GM18517 (cell line): ENCODE results near the gene PRKAG1.
A peak's percentile ranks its signal among the peaks of the same experiment; 100 is the strongest.

ENCODE experiments used
- ATAC-seq: cut with Tn5 transposase; IDR thresholded peaks from one replicate; pipeline ENCODE4 v1.9.1; 2021; ENCODE audit warnings: mild to moderate bottlenecking, moderate library complexity; ENCODE audit not compliant: unreplicated experiment

Gene PRKAG1

DNA sequence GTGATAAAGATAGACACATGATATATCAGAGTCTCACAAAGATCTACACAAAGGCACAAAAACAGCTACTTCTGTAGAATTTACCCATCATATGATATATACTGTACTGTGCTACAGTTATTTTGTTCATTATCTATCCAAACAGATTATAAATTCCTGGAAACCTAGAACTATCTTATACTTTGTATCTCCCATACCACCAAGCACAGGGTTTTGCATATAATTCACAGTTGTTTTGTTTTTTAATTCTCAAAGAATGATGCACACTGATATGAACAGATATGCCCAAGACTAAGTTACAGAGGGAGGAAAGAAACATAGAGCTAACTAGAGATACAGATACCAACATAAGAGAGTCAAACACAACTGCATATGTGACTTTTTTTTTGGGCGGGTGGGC, 3.4 kb downstream of the PRKAG1 start:
- ATAC-seq: no peak

- no peak for ATAC-seq
Measured at GRCh38 chr12:49014547-49014946, 4.0 kb downstream of the PRKAG1 start.

GRCh38 chr12:49013428-49013827, 5.1 kb downstream of the PRKAG1 start:
- ATAC-seq: no peak

- ATAC-seq: no peak
Measured at GRCh38 chr12:49012739-49013138, 5.8 kb downstream of the PRKAG1 start.

DNA sequence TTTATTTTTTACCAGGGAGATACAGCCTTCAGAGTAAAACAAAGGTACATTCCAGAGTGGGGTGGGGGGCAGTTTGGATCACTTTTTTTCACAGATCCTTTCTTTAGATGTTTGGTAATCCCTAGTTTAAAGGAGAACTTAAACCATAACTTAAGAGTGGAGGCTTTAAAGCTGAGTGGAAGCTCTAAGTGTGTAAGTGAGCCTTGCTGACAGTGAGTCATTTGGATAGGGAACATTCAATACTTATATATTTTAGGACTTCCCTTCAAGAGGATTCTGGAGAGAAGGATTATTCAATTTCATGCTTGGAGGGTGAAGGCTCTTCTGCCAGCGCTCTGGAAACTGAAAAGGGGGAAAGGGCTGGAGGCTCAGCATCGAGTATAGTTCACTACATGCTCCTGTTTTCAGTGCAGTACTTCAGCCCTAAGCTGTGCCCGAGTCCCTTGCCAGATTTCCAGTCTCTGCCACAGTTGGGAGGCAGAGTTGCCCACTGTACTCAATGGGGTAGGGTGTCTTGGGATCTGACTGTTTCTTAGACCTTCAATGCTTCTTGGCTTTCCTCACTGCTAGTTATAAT, 8.4 kb downstream of the PRKAG1 start:
- no peak for ATAC-seq

- ATAC-seq: no peak
Measured at GRCh38 chr12:49008943-49009342, 9.6 kb downstream of the PRKAG1 start.

GRCh38 chr12:49000346-49000745, 18.2 kb downstream of the PRKAG1 start:
- ATAC-seq: no peak

DNA sequence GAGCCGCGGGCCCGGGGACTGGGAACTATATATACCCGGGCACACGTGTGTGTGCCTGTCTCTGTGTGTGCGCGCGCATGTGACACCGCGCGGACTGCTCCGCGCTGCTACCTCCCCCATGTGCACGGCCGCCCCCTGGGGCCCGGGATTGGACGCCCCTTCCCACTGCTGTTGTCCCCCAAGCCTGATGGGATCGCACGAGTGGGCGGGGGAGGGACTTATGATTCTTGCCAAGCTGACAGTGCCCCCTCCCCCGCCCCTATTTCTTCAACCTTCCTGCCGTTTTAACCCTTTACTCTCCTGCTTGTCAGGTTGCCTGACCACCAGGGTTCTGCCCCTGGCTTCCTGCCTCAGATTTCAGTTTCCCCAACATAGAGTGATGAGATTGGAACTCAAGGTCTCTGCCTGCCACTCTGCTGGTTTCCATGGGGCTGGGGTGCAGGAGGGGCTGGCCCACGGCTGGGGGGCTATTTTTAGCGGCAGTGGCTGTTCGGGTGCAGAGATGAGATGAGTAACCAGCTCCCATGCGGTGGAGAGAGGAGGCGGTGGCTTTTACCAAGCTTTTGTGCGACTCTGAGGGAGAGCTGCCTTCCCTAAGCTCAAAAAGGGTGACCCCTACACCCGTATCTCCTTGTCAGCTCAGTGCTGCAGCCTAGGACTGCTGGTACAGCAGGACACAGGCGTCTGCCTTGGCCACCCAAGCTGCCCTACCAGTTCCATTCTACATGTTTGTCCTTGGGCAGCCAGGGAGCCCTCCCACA, 19.0 kb downstream of the PRKAG1 start, which contains the start of gene DDN:
DDN (minus strand) TSS at position 5 of the 761 bp plus-strand sequence. CDS start 88 bp downstream, outside the sequence.
- ATAC-seq: no peak

DNA sequence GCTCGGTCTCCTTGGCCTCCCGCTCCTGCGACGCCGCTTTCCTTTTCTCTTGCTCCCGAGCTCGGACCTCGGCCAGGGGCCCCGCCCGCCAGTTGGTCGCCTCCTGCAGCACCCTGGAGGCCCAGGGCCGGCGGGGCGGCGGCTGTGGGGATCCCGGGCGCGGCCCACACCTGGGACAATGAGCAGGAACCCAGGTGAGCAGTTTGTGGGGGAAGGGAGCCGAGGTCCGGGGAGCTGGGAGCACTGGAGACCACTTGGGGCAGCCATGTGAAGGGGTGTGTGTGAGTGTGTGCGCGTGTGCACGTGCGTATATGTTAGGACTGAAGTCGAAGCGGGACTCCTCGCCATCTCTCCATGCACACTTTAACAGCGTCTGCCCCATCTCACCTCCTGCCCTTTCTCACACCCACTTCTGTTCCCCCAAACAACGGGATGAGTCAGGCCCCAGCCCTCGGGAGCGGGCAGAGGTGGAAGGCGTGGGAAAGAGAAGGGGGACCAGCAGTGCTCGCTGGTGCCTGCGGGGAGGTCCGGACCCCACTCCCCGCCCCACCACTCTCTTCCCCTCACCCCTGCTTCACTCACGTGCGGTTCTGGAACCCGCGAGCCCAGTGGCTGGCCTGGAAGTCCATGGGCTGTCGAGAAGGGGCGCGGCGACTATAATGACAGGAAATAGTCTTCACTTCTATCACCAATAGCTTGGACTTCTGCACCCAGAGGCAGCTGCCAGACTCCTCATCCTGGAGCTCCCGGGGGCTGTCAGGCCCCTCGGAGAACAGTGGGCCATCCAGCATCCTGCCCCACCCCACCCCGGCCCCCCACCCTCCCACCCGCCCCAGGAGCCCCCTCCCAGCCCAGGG, 19.9 kb downstream of the PRKAG1 start:
- ATAC-seq: peak; percentile 17

DNA sequence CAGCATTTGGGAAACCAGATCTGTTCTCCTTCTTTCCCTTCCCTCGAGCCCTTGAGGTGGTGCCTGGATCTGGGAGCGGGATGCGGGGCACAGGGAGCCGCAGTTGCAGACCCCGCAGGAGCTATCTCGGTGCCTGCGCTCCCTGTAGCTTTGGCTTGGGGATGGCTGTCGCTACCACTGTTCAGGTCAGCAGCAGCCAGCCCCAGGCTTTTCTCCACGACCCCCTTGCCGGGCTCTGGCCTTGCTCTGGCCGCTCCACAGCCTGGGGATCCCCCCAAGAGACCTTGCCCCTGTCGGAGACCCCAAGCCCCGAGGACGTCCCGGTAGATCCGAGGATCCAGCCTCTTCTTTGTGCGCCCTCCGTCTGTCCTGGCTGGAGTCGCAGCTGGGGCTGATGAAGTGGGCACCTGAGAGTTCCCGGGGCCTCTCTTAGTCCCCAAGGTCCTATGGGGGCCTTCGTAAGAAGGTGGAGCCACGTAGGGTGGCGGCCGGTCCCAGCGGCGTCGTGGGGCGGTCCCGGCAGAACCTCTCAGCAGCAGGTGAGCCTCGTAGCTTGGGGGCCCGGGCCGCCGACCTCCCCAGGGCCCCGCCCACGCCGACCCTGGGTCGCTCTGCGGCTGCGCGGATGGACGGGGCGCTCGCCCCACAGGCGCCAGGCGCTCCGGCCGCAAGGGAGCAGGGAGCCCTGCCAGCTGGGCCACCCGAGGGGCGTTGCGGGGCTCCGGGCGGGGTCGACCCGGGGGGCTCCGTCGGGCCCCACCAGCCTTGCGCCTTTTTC, 20.7 kb downstream of the PRKAG1 start:
- ATAC-seq: peak; percentile 49

DNA sequence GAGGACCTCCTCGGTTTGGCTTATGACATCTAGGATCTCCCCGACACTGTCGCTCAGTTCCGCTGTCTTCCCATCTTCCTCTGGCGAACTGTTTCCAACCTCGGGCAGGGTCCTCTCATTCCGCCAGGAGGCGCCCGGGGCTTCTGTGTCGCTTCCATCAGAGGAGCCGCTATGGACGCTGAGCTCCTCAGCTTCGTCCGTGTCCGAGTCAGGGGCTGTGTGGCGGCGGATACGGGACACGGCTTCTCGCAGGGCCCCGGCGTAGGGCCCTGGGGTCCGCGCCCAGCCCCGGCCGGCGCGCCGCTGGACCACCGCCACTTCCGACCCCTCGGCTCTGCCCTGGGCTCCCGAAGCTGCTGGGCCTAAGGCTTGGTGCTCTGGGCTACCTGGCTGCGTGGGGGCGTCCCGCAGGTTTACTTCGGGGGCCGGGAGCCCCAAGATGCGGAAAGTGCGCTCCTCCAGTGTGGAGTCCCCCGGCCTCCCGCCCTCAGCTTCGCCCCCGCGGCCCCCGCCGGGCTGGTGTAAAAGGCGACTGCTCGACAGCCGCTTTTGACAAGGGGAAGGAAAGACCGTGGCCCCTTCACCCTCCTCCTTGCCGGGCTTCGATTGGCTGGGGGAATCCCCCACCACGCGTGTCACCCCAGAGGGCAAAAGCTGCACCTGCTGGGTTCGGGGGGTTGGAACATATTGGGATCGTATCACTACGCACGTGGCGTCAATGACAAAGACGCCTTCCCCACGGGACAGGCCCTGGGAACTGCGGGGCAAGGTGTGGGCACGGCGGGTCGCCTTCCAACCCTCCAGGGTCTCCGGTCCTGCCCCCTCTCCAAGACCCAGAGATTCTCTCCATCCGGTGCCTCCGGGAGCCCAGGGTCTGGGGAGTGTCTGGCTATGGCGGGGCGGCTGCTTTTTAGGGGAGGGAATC, 21.5 kb downstream of the PRKAG1 start:
- no peak for ATAC-seq

DNA sequence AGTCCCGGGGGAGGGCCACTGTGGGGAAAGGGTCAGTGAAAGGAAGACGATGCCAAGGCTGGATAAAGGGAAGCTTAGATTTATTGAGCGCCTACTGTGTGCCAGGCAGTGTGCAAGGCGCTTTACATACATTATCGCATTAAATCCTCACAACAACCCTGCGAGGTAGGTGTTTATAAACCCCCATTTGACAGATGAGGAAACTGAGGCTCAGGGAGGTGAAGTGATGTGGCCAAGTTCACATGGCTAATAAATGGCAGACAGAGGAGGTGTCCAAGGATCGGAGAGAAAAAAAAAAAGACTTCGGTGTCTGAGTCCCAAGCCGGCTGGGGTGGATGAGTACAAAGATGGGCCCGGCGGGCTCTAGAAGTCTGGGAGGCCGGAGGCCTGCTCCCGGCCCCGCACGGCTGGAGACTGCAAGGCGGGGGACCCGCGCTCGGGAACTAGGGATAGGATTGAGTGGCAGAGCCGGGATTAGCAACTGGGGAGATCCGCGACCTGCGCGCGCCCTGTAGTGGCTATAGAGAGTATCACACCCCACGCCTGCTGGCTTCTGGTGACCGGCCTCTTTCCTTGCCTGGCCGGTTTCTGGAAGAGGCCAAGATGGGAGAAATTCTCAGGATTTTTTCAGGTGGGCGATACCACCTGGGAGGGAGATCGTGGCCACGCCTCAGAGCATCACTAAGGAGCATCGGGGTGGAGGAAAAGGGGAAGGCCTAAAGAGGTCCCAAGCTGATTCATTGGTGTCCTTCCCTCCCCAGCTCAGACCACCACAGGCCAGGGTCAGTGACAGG, 23.3 kb downstream of the PRKAG1 start:
- no peak for ATAC-seq

GRCh38 chr12:48994224-48995085, 24.1 kb downstream of the PRKAG1 start:
- ATAC-seq: no peak

DNA sequence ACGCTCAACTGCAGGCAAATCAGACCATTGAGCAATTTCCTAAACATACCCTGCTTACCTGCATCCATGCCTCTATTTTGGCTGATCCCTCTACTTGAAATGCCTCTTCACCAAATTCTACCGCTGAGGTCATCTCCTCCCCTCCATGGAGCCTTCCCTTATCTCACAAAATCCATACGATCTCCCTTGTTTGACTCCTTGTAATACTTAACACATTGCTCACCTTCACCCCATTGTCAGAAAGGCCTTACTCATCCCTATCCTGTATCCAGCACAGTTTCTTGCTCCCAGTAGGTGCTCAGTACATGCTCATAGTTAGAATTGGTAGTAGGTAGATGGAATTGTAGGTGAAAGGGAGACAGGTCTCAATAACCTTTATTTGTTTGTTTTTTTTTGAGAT, 24.8 kb downstream of the PRKAG1 start:
- ATAC-seq: no peak

DNA sequence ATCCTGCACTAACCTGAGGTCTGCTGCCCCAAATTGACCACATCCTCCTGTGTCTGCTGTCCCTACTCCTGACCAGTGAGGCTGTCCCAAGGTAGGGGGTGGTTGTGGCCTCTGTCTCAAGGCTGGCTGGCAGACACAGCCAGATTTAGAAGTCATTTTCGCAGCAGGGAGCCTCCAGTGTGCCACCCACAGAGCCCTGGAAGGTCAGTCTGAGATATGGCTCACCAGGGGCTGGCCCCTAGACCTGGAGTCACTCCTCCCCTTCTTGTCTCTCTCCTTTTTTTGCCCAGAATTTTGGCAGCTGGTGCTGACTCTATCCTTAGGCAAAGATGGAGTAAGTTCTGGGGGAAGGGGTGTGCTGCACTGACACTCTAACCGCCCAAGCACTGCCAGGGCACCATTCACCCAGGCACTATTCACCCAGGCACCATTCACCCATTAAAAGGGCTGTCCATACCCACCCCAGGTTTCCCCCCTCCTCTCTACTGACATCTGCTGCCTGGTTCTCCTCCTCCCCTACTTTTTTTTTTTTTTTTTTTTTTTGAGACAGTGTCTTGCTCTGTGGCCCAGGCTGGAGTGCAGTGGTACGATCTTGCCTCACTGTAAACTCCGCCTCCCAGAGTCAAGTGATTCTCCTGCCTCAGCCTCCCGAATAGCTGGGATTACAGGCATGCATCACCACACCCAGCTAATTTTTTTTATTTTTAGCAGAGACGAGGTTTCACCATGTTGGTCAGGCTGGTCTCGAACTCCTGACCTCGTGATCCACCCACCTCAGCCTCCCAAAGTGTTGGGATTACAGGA, 27.1 kb downstream of the PRKAG1 start:
- no peak for ATAC-seq

- ATAC-seq: no peak
Measured at GRCh38 chr12:48990552-48990951, 28.0 kb downstream of the PRKAG1 start.

GRCh38 chr12:48988030-48988649, 30.4 kb downstream of the PRKAG1 start:
- no peak for ATAC-seq
